GM12801 (cell line): ENCODE data around the gene UTP3.

Source experiments
- CTCF ChIP-seq: IDR thresholded peaks from one replicate; pipeline ENCODE4 v1.5.1; 2011; ENCODE audit warnings: control low read depth; ENCODE audit not compliant: insufficient read length; ENCODE audit errors: extremely low read depth

Gene UTP3

DNA sequence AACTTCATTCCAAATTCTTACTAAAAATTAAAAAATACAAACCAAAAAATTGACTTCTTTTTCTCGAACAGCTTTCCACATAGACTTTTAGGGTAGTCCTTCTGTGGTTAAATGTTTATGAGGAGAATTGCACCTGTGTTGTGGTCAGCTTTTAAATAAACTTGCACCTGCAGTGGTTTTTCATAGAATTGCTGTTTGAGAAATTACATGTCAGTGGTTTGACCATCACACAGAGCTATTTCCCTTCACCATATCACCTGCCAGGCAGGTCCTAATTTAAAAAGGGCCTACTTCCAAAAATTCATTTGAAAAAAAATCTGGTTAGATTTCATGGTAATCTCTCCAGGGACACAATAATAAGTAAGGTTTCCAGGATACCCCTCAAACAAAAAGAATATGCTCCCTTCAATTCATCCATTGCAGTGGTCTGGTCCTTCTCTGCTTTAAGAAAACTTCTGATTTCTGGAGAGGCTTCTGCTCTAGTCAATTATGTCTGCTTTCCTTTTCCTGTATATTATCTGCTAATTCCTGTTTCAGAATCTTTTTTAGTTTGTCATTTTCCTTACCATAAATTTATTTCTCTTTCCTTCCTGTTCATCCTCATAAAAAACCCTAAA lies 9.8 kb upstream of the UTP3 start:
- no peak for TF ChIP-seq CTCF

GRCh38 chr4:70680934-70681333 lies 7.4 kb upstream of the UTP3 start:
- no peak for TF ChIP-seq CTCF

- TF ChIP-seq CTCF: no peak
These were observed 6.6 kb upstream of the UTP3 start for GRCh38 chr4:70681704-70682103.

DNA sequence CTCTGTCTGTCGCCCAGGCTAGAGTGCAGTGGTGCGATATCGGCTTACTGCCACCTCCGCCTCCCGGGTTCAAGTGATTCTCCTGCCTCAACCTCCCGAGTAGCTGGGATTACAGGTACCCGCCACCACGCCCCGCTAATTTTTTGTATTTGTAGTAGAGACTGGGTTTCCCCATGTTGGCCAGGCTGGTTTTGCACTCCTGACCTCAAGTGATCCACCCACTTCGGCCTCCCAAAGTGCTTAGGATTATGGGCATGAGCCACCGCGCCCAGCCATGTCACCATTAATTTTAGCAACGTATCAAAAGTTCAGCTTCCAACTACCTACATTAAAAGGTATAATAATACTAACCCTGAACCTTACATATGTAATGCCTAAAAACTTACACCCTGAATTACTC lies 940 bp upstream of the UTP3 start:
- TF ChIP-seq CTCF: no peak

DNA sequence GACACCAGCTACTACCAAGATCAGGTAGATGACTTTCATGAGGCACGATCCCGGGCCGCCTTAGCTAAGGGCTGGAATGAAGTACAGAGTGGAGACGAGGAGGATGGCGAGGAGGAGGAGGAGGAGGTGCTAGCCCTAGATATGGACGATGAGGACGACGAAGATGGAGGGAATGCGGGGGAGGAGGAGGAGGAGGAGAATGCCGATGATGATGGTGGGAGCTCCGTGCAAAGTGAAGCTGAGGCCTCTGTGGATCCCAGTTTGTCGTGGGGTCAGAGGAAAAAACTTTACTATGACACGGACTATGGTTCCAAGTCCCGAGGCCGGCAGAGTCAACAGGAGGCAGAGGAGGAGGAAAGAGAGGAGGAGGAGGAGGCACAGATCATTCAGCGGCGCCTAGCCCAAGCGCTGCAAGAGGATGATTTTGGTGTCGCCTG lies 481 bp downstream of the UTP3 start:
- TF ChIP-seq CTCF: no peak

DNA sequence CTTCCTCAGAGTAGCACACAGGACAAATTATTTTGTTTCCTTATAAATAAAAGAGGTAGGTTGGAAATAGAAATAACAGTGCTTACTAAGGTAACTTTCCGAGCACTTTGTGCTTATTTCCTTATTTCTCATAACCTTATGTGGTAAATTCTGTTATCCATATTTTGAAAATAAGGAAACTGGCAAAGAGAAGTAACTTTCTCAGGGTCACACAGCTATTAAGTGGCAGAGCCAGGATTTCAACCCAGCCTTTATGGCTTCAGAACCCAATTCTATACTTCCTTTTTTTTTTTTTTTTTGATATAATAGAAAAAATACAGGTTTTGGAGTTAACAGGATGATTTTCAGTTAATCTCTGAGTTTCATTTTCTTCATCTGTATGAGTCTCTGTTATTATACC lies 3.3 kb downstream of the UTP3 start:
- no peak for TF ChIP-seq CTCF

- no peak for TF ChIP-seq CTCF
These were observed 12.4 kb downstream of the UTP3 start for GRCh38 chr4:70700712-70701111.
